Measurements from ENCODE around the gene TXNRD1. TPM values are rescaled to one million over a fixed set of nuclear protein-coding genes. Genes with fewer than 3 reads are reported as not detected.
A peak's percentile ranks its signal among the peaks of the same experiment; 100 is the strongest.

Gene TXNRD1
- total and polyA plus RNA-seq, 7 donors: 55.9 to 188 (median 121) TPM

- Histone ChIP-seq H3K4me3 (peak overlapping the region in 3 of 4 donors; percentile 62 to 78 (median 71)), H3K36me3 (peaks cover 0 to 3% (median 0%) of the 10 kb centered on the region in 4 donors), H3K9me3 (no peaks in the 10 kb centered on the region), H3K4me1 (peaks cover 0 to 31% (median 28%) of the 10 kb centered on the region in 4 donors), H3K27me3 (no peaks in the 10 kb centered on the region), H3K27ac (peak overlapping the region; percentile 89 to 98 (median 90))
- intact Hi-C loops (cut with DNase I): loop anchor here (2.0 to 5.0 kb wide), 3 partner anchors 67 to 149 kb away; partner anchors contain the start of gene NFYB
- no peak for TF ChIP-seq CTCF (IDR thresholded peaks at IDR 0.05)
- TF ChIP-seq POLR2A (IDR thresholded peaks at IDR 0.05): no peak
- TF ChIP-seq EP300 (IDR thresholded peaks at IDR 0.05): no peak
- TF ChIP-seq POLR2AphosphoS5 (IDR thresholded peaks at IDR 0.05): no peak
- DNase-seq: no peak
- 17 to 63% methylated on average over 3 of the region's 3 CpGs for WGBS, 2 donors
Observed at GRCh38 chr12:104285740-104286515, 70.3 kb downstream of the TXNRD1 start.

- Histone ChIP-seq H3K4me1 (peaks cover 0 to 36% (median 32%) of the 10 kb centered on the region in 4 donors), H3K27ac (peak overlapping the region; percentile 89 to 98 (median 90)), H3K4me3 (peak overlapping the region; percentile 56 to 78 (median 66)), H3K27me3 (no peaks in the 10 kb centered on the region), H3K36me3 (peaks cover 4 to 11% (median 4%) of the 10 kb centered on the region in 4 donors), H3K9me3 (no peaks in the 10 kb centered on the region)
- 0% methylated on average over 40 of the region's 40 CpGs for WGBS, 2 donors
- intact Hi-C loops (cut with DNase I): loop anchor here (2.0 to 5.0 kb wide), 3 partner anchors 68 to 149 kb away; partner anchors contain the start of gene NFYB
- TF ChIP-seq EP300 (IDR thresholded peaks at IDR 0.05) (peak in 1 of 4 donors; percentile 61), POLR2AphosphoS5 (IDR thresholded peaks at IDR 0.05) (peak; percentile 91 to 97 (median 96)), CTCF (IDR thresholded peaks at IDR 0.05) (peak in 1 of 4 experiments; percentile 17), POLR2A (IDR thresholded peaks at IDR 0.05) (peak; percentile 78 to 82)
- DNase-seq: peak; percentile 97
Observed at GRCh38 chr12:104286516-104287482, 71.2 kb downstream of the TXNRD1 start.

GRCh38 chr12:104288635-104289274, 73.2 kb downstream of the TXNRD1 start:
- Histone ChIP-seq H3K27me3 (no peaks in the 10 kb centered on the region), H3K36me3 (peaks cover 11 to 30% (median 14%) of the 10 kb centered on the region in 4 donors), H3K9me3 (no peaks in the 10 kb centered on the region), H3K4me3 (peak overlapping the region; percentile 56 to 78 (median 66)), H3K27ac (peak overlapping the region; percentile 89 to 98 (median 90)), H3K4me1 (peaks cover 0 to 56% (median 51%) of the 10 kb centered on the region in 4 donors)
- TF ChIP-seq POLR2AphosphoS5 (IDR thresholded peaks at IDR 0.05) (peak; percentile 86 to 98 (median 90)), EP300 (IDR thresholded peaks at IDR 0.05) (peak in 1 of 4 donors; percentile 60), CTCF (IDR thresholded peaks at IDR 0.05) (no peak), POLR2A (IDR thresholded peaks at IDR 0.05) (peak; percentile 67 to 73)
- peak; percentile 93 for DNase-seq
- intact Hi-C loops (cut with DNase I): loop anchor here (5.0 kb wide), 1 partner anchor 151 kb away; the partner anchor contains the start of gene NFYB
- WGBS, 2 donors: 0% methylated on average over 41 of the region's 41 CpGs

GRCh38 chr12:104290320-104290719, 74.7 kb downstream of the TXNRD1 start:
- WGBS, 2 donors: 88% methylated on average over 8 of the region's 8 CpGs
- TF ChIP-seq CTCF (IDR thresholded peaks at IDR 0.05) (no peak), EP300 (IDR thresholded peaks at IDR 0.05) (no peak), POLR2A (IDR thresholded peaks at IDR 0.05) (no peak), POLR2AphosphoS5 (IDR thresholded peaks at IDR 0.05) (no peak)
- Histone ChIP-seq H3K4me1 (peaks cover 0 to 68% (median 64%) of the 10 kb centered on the region in 4 donors), H3K27me3 (no peaks in the 10 kb centered on the region), H3K36me3 (peaks cover 11 to 42% (median 18%) of the 10 kb centered on the region in 4 donors), H3K9me3 (no peaks in the 10 kb centered on the region), H3K27ac (peak overlapping the region in 2 of 4 donors; percentile 89 to 98), H3K4me3 (peak overlapping the region in 2 of 4 donors; percentile 71 to 78)
- no peak for DNase-seq
- intact Hi-C loops (cut with DNase I): no loop called here
